ENCODE results near the gene CDO1. TPM values are rescaled to one million over a fixed set of nuclear protein-coding genes. Genes with fewer than 3 reads are reported as not detected.

Gene CDO1
- total RNA-seq, 1 donor from 2014 or later: 136 TPM

DNA sequence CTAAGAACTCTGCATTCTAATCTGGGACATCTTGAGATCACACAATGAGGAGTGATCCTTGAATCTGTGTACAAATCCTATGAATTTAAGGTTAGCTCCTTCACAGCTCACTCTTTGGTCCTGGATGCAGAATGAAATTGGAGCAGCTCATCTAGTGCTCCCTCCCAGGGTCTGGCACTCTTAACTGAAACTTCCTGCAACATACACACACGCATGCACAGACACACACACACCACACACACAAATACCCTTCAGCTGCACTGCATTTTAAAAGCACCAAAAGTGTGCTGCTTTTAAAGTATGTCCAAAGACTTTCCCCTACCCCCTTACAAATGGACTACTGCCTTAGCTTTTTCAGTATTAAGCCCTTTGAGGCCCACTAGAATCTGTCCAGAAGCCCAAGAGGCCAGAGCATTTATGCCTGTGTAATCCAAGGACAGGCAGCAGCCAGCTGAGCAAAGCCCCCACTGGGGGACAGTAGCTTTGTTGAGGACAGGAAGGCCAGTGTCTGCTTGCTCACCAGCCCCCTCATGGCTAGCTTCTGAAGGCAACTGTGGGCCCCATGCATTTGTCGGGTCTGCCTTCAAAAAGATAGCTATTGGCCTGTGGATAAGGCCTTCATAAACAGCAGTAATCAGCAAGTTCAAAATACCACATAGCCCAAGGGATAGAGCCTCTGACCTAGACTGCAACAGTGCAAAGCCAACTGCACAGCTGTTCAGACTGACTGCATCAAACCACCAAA is 43.6 kb downstream of the CDO1 start:
- Mint-ChIP-seq H3K36me3 (ENCODE audit: unreplicated experiment) (no peaks in the 10 kb centered on the region), H3K9me3 (ENCODE audit: unreplicated experiment) (peaks cover 11% of the 10 kb centered on the region), H3K4me3 (ENCODE audit: unreplicated experiment) (peak overlapping the region; percentile 26), H3K4me1 (ENCODE audit: low read depth, unreplicated experiment) (peaks cover 42% of the 10 kb centered on the region), H3K27me3 (ENCODE audit: unreplicated experiment) (peaks cover 7% of the 10 kb centered on the region), H3K27ac (ENCODE audit: unreplicated experiment) (peak overlapping the region; percentile 91)
- DNase-seq: peak; percentile 41
- TF ChIP-seq, protein P1, sequence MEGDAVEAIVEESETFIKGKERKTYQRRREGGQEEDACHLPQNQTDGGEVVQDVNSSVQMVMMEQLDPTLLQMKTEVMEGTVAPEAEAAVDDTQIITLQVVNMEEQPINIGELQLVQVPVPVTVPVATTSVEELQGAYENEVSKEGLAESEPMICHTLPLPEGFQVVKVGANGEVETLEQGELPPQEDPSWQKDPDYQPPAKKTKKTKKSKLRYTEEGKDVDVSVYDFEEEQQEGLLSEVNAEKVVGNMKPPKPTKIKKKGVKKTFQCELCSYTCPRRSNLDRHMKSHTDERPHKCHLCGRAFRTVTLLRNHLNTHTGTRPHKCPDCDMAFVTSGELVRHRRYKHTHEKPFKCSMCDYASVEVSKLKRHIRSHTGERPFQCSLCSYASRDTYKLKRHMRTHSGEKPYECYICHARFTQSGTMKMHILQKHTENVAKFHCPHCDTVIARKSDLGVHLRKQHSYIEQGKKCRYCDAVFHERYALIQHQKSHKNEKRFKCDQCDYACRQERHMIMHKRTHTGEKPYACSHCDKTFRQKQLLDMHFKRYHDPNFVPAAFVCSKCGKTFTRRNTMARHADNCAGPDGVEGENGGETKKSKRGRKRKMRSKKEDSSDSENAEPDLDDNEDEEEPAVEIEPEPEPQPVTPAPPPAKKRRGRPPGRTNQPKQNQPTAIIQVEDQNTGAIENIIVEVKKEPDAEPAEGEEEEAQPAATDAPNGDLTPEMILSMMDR (IDR thresholded peaks at IDR 0.05; ENCODE audit: partially characterized antibody, unreplicated experiment): no peak

DNA sequence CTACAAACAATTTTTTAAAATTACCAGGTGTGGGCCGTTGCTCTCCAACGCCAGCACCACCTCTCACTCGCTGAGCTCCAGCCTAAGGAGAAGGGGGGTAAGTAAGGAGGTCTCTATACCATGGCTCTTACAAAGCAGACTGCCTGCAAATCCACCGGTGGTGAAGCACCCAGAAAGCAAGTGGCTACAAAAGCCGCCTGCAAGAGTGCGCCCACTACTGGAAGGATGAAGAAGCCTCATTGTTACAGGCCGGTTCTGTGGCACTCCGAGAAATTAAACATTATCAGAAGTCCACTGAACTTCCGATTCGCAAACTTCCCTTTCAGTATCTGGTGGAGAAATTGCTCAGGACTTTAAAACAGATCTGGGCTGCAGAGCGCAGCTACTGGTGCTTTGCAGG is 46.0 kb downstream of the CDO1 start:
- H3K9me3 Mint-ChIP-seq (ENCODE audit: unreplicated experiment): peaks cover 8% of the 10 kb centered on the region
- peaks cover 7% of the 10 kb centered on the region for H3K27me3 Mint-ChIP-seq (ENCODE audit: unreplicated experiment)
- DNase-seq: no peak
- TF ChIP-seq, protein P1 (IDR thresholded peaks at IDR 0.05; ENCODE audit: partially characterized antibody, unreplicated experiment): peak; percentile 39
- H3K27ac Mint-ChIP-seq (ENCODE audit: unreplicated experiment): no peak overlapping the region
- H3K4me3 Mint-ChIP-seq (ENCODE audit: unreplicated experiment): no peak overlapping the region
- peaks cover 27% of the 10 kb centered on the region for H3K4me1 Mint-ChIP-seq (ENCODE audit: low read depth, unreplicated experiment)
- no peaks in the 10 kb centered on the region for H3K36me3 Mint-ChIP-seq (ENCODE audit: unreplicated experiment)

DNA sequence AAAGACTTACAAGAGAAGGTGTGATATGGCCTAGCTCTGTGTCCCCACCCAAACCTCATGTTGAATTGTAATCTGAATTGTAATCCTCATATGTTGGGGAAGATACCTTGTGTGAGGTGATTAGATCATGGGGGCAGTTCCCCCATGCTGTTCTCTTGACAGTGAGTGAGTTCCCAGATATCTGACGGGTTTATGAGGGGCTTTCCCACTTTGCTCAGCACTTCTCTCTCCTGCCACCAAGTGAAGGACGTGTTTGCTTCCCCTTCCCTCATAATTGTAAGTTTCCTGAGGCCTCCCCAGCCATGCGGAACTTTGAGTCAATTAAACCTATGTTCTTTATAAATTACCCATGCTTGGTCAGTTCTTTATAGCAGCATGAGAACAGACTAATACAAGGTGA is 49.0 kb downstream of the CDO1 start:
- peaks cover 4% of the 10 kb centered on the region for H3K4me1 Mint-ChIP-seq (ENCODE audit: low read depth, unreplicated experiment)
- no peaks in the 10 kb centered on the region for H3K9me3 Mint-ChIP-seq (ENCODE audit: unreplicated experiment)
- peaks cover 6% of the 10 kb centered on the region for H3K36me3 Mint-ChIP-seq (ENCODE audit: unreplicated experiment)
- TF ChIP-seq, protein P1 (IDR thresholded peaks at IDR 0.05; ENCODE audit: partially characterized antibody, unreplicated experiment): no peak
- no peaks in the 10 kb centered on the region for H3K27me3 Mint-ChIP-seq (ENCODE audit: unreplicated experiment)
- no peak for DNase-seq
- no peak overlapping the region for H3K4me3 Mint-ChIP-seq (ENCODE audit: unreplicated experiment)
- no peak overlapping the region for H3K27ac Mint-ChIP-seq (ENCODE audit: unreplicated experiment)

DNA sequence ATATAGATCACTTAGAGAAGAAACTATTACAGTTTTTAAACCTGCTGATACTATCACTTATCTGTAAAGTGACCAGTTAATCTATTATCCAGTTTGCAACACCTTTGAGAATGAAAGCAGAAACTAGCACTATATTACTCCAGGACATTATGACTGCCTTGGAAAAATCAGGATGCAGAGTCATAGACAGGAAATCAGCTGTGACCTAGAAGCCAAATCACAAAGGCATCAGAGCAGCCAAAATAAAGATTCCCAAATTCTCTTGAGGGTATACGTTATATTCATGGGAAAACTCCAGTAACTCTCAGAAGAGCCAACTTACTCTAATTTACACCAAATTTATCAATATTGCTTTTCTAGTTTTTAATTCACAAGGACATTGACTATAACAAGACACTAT is 49.9 kb downstream of the CDO1 start:
- Mint-ChIP-seq H3K36me3 (ENCODE audit: unreplicated experiment) (peaks cover 10% of the 10 kb centered on the region), H3K4me1 (ENCODE audit: low read depth, unreplicated experiment) (peaks cover 2% of the 10 kb centered on the region), H3K27me3 (ENCODE audit: unreplicated experiment) (no peaks in the 10 kb centered on the region), H3K4me3 (ENCODE audit: unreplicated experiment) (no peak overlapping the region), H3K27ac (ENCODE audit: unreplicated experiment) (no peak overlapping the region), H3K9me3 (ENCODE audit: unreplicated experiment) (no peaks in the 10 kb centered on the region)
- TF ChIP-seq, protein P1 (IDR thresholded peaks at IDR 0.05; ENCODE audit: partially characterized antibody, unreplicated experiment): no peak
- DNase-seq: no peak

DNA sequence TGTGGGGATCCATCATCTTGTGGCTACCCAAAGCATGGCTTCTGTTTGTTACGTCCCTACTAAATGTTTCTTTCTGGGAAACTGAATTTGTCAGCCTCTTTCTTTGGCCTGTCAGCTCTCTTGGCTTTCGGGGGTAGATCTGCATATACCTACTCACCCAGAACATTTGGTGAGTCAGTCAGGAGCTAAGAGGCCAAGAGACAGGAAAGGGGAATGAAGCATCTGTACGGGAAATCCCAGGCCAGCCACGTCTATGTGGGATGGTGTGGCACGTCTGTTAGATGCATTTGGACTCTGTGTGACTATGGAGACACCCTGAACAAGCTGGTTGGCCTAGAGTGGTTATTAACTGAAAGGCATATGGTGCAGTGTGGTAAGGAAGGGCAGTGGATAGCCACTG is 58.1 kb downstream of the CDO1 start:
- H3K4me1 Mint-ChIP-seq (ENCODE audit: low read depth, unreplicated experiment): peaks cover 2% of the 10 kb centered on the region
- no peak for DNase-seq
- peaks cover 6% of the 10 kb centered on the region for H3K9me3 Mint-ChIP-seq (ENCODE audit: unreplicated experiment)
- H3K36me3 Mint-ChIP-seq (ENCODE audit: unreplicated experiment): peaks cover 7% of the 10 kb centered on the region
- no peak overlapping the region for H3K4me3 Mint-ChIP-seq (ENCODE audit: unreplicated experiment)
- no peak overlapping the region for H3K27ac Mint-ChIP-seq (ENCODE audit: unreplicated experiment)
- TF ChIP-seq, protein P1 (IDR thresholded peaks at IDR 0.05; ENCODE audit: partially characterized antibody, unreplicated experiment): no peak
- no peaks in the 10 kb centered on the region for H3K27me3 Mint-ChIP-seq (ENCODE audit: unreplicated experiment)
